Epithelial cell of prostate (primary cell): ENCODE results near the gene MXRA8.

Experiments
- DNase-seq: peaks from one replicate; pipeline ENCODE4 v3.0.0-alpha.2; 2011; ENCODE audit warnings: low read depth, low spot score
- H3K27ac ChIP-seq: fragments of 450-650 bp; 2 replicates; pipeline ENCODE4 v1.5.1; 2017; ENCODE audit warnings: mild to moderate bottlenecking

Gene MXRA8

DNA sequence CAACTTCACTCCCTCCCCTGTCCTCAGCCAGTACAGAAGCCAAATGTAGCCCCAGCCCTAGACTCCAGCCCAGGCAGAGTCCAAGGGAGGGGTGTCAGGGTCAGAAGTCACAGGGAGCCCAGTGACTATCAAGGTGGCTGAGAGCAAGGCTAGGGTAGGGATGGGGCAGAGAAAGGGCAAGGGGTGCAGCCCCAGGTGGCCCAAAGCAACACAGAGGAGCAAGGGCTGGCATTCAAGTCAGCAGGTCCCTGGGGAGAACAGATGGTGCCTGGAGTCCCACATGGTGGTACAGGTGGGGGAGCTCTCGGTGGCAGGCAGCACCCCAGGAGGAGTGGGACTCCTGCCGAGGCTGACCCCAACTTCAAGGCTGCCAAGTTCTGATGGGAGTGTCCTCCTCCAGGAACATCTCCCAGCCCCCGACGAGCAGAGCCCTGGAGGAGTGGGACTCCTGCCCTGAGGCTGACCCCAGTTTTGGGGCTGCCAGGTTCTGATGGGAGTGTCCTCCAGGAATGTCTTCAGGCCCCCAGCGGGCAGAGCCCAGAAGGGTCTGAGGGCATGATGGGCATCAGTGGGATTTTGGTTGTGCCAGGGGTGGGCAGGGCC lies 5.5 kb downstream of the MXRA8 start:
- H3K27ac ChIP-seq: no peak overlapping the region
- no peak for DNase-seq

DNA sequence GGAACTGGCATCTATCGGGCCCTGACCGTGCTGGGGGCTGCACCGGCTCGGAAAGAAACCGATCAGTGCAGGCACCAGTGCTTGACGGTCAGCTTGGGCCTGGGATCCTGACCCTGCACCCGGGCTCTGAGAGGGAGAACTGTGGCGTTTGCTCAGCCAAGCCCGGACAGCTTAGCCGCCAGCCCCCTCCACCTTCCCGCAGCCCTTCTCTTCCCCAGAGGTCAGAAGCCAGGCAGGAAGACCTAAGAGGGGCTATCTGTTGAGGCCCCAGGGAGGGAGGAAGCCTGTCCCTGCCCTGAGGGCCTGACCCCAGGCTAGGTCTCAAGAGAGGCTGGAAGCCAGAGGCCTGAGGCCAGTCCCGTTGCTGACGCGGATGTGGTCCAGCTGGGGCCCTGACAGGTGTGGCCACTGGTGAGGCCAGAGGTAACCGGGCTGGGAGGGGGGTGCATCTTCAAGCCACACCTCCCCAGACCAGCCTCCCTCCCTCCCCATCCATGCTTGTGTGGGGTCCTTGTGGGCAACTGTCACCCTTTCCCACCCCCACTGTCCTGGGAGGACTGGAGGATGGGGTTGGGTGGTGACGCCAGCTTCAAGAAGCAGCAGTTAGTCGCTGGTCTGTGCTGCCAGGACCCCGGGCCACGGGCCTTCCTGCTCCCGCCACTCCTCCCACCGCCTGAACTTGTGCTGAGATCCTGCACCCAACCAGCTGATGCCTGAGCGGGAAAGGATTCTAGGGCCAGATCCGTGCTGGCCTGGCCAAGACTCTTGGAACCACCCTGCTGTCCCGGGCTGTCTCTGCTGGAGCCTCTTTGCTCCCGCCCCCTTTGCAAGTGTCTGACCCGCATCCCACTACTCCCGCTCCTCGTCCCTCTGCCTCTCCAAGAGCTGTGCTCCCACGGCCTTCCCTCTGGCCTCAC lies 6.6 kb downstream of the MXRA8 start:
- H3K27ac ChIP-seq: no peak overlapping the region

DNA sequence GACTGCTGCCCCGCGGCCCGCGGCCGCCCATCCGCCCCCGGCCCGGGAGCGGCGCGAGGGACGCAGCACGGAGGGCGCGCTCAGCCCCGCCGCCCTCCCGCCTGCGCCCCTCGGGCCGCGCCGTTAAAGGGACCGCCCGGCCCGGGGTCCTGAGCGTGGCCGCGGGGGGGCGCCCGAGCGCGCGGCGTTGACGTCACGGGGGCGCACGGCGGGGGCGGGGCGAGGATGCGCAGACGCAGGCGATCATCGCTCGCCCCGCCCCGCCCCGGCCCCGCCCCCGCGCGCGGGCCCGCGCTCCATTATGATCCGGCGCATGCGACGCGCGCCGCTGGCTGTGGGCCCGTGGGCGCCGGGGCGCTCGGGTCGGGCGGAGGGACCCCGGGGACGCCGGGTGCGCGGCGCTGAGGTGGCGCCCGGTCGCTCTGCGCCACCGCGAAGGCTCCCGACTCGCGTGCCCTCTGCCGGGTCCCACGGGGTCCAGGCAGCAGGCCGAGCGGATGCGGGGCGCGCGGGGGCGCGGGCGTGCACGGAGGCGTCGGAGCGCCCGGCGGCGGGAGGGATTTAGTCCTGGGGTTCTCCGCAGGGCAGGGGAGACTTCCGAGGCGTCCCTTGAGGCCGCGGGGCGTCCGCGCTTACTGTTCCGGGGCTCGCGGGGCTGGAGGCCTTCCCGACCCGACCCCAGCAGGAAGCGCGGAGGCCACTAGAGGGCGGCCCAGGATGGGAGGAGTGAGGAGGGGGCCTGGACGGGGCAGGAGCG lies 8.9 kb downstream of the MXRA8 start, which contains the start of gene DVL1:
Gene DVL1, minus strand, starts transcription at position 163 of the 757 bp plus-strand sequence. CDS start 353 bp downstream, outside the sequence.
- peak within 1 kb of the TSS; percentile 98 for H3K27ac ChIP-seq
- no peak for DNase-seq

More for the DNA sequence above, 6.6 kb downstream of the MXRA8 start:
- no peak for DNase-seq

DNA sequence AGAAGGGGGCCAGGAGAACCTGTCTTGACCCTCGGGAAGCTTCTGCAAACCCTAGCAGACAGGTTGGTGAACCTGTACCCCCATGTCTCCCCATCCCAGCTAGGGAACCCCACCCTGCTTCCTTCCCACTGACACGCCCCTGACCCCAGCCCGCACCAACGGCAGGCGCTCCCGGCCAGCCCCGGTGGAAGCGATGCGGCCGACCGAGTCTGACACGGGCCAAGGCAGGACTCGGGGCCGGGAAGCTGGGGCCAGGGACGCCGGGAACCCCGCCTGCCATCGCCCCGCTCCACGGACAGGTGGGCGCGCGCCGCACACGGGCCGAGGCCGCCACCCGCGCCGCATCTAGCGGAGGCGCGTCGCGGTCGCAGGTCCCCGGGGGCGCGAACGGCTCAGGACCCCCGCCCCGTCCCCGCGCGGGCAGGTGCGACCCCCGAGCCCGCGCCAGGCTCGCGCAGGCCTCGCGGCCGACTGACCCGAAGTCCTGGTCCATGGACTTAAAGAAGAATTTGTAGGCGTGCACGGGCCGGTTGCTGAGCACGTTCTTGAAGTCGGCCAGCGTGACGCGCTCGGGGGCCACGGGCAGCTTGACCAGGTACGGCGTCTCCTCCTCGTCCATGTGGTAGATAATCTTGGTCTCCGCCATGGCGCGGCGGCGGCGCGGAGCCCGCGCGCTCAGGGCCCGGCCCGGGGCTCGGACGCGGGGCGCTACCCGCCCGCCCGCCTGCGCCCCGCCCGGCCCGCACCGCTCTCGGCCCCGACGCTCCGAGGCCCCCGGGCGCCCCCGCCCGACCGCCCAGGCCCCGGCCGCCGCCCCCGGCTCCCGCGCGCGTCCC lies 9.7 kb downstream of the MXRA8 start:
- DNase-seq: no peak
- peak overlapping the region; percentile 98 for H3K27ac ChIP-seq

DNA sequence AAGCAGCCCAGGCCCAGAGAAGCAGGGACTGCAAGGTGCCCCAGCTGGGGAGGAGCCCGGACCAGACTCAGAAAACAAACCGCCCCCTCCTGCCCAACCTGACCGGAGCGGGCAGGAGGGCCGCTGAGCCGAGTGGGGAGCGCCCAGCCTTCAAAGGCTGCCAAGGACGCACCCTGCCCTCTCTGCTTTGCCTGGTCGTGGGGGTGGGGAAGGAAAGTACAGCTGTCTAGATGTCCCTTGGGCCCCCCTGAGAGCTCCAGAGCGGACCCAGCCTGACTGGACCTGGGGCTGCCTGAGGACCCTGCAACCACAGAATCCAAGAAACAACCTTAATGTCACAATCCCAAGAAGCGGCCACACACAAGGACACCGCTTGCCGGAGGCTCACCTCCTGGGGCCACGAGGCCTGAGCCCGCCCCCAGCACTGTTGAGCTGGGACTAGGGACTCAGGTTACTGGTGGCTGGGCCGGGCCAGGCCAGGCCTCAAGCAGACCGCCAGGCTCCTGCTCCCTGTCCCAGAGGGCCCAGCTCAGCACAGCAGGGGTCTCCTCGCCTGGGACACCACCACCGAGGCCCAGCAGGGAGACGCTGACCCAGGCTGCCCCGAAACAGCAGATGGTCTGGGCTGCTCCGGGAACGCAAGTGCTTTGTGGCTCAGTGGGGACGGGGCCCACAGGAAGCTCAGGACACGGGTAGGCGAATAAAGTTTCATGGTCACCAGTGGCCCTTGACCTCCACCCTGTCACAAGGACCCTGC lies 10.5 kb downstream of the MXRA8 start:
- DNase-seq: no peak
- peak overlapping the region; percentile 98 for H3K27ac ChIP-seq

DNA sequence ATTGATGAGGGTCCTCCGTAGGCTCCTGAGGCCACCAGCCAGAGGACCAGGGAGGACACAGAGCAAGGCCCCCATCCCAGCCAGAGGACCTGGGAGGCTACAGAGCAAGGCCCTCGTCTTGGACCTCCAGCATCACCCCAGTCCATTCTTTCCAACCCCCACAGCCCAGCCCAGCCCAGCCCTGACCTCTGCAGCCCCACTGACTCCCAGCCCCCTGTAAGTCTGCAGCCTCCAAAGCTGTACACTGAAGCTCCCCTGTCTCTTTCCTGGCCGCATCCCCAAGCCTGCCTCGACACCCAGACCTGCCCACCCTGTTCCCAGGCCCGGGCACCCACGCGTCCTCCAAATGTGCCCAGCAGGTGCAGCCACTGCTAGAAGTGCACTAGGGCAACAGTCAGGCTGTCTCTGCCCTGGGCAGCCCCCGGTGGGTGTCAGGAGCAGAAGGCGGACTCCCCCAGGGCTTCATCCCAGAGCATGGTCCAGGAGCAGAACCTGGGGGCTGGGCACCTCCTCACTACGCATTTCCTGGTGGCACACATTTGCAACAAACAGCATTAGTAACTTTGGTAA lies 11.2 kb downstream of the MXRA8 start:
- peak overlapping the region; percentile 98 for H3K27ac ChIP-seq
- DNase-seq: no peak

DNA sequence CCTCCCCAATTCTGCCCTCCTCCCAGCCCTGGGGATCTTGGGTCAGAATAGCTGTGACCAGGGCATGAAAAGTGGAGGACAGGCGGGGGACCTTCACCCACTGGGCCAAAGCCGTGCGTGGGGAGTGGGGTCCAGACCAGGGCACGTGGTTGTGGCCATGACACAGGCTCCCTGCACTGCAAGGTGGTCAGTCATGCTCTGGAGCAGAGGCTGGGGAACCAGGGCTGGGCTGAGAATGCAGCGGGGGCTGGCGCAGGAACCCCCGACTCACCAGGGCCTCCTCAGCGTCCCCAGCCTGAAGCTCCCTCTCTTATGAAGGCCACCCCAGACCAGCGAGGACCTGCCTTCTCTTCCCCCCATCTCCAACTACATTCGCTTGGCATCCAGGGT lies 11.9 kb downstream of the MXRA8 start:
- DNase-seq: no peak
- H3K27ac ChIP-seq: peak overlapping the region; percentile 98

DNA sequence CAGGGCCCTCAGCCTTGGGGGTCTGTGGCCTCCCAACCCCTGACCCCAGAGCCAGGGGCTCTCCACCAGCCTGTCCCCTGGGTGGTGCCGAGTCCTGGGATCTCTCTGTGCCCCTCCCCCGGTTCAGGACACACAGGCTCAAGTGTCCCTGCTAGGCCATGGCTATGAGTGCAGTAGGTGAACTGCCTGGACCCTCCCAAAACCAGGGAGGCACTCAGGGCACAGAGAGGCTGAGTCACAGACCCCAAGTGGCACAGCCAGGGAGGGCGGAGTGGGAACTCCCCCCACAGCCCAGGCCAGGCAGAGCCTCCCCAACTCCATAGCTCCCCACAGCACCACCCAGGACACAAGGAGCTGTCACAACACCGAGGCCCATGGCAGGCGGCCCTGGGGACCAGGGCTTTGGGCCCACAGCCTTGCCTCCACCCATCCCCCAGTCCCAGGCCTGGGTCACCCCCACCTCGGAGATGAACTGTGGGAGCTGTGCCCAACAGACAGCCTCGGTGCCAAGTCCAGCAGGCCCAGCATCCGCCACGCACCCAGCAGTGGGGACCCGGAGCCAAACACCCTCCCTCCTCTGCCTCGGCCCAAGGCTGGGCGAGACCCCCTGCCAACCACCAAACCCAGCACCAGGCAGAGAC lies 12.4 kb downstream of the MXRA8 start:
- peak overlapping the region; percentile 98 for H3K27ac ChIP-seq
- no peak for DNase-seq

DNA sequence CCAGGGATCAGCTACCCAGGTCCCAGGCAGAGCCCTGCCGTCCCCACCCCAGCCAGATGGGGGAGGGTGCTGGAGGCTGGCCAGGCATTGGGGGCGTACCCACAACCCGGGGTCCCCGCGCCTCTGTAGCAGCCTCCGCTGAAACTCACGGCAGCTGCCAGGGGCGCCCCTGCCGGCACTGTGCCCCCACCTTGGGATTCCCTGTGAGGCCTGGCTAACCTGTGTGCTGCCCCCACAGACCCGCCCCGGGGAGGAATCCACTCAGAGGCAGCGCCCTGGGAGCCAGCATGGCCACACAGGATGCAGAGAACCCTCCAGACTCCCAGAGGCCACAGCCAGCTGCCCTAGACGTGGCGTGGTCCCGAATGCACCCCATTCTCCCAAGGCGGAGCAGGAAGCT lies 13.0 kb downstream of the MXRA8 start:
- H3K27ac ChIP-seq: peak overlapping the region; percentile 98
- no peak for DNase-seq

DNA sequence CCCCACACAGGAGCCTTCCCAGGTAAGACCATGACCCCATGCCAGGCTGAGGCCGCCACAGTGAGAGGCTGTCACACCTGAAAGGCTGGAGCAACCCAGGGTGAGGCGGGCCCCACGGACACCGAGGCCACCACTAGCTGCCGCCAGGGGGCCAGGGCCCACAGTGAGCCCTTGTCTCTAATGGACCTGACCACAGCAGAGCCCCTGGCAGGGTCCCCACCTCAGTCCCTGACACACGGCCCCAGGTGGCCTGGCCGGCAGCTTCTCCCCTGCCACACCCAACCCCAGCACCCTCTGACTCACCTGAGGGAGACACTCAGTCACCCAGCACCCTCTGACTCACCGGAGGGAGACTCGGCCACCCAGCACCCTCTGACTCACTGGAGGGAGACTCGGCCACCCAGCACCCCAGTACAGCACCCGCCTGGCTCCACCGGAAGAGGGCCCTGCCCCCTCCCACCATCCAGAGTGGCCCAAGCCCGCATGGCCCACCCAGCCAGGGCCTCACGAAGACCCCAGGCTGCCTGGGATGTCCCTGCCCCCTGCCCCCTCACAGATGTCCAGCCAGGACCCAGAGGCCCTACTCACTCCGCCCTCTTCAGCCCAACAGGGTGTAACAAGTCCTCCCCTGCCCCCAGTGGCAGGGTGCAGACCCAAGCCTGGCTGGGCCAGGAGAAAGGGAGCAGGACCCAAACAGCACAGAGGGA lies 13.5 kb downstream of the MXRA8 start:
- peak overlapping the region; percentile 98 for H3K27ac ChIP-seq
- peak; percentile 78 for DNase-seq

DNA sequence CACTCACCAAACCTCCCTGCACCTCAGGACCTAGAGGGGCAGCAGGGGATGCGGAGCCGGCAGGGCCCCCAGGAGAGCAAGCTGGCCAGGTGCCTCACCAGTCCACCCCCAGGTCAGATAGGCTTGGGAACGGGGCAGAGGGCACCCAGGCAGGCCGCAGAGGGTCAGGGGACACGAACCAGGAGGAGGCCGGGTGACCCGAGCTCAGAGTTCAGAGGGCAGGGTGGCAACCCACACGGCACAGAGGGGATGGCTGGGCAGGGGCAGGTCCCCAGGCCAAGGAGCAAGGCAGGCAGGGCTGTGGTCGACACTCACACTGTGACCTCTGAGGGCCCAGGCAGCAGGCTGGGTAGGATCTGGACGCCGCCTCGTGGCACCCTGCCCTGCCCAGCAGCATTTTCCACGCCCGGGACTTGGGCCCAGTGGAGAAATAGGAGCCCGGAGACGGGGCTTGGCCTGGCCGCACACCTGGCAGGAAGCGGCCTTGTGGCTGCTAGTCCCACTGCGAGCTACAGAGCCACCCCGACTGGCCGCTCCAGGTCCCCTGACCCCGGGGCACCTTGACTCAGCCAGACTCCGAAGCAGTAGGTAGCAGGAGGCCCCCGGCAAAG lies 14.4 kb downstream of the MXRA8 start:
- DNase-seq: no peak
- peak overlapping the region; percentile 98 for H3K27ac ChIP-seq

DNA sequence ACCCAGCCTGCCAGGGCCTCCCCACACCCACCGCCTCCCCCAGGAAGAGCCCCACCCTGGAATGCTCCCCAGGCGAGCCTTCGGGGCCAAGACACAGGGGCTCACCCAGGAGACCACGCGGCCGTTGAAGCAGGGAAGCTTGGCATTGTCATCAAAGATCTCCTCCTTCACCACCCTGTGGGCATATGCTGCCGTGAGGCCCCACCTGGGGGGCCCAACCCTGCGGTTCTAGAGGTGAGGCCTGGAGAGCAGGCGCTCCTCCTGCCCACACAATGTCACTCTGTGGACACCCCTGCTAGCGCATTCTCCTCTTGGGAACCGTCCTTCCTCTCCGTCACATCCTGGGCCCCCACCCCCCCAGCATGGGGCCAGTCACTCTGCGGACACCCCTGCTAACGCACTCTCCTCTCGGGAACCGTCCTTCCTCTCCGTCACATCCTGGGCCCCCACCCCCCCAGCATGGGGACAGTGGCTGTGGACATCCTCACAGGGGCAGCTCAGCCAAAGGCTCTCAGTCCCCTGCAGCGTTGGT lies 15.7 kb downstream of the MXRA8 start:
- H3K27ac ChIP-seq: peak overlapping the region; percentile 98
- no peak for DNase-seq

DNA sequence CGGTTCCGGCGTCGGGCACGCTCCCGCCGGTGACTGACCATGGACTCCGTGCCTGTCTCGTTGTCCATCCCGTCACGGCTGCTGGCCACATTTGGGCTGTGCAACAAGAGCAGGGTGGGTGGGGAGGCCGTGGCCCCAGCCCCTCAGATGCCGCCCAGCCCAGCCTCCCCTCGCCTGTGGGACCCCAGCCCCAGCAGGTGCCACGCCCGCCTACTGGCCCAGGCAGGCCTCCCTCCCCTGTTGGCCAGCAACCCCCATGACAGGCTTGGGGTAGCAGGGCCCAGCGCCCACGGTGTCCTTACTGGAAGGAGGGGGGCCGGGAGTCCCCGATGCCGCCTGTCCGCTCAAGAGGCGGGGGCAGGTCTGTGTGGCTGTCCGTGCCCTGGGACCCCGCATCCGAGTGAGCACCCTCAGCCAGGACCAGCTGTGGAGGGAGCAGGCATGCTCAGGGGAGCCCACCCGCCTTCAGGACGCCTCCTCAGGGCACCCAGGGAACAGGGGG lies 16.2 kb downstream of the MXRA8 start:
- DNase-seq: no peak
- H3K27ac ChIP-seq: peak overlapping the region; percentile 5

DNA sequence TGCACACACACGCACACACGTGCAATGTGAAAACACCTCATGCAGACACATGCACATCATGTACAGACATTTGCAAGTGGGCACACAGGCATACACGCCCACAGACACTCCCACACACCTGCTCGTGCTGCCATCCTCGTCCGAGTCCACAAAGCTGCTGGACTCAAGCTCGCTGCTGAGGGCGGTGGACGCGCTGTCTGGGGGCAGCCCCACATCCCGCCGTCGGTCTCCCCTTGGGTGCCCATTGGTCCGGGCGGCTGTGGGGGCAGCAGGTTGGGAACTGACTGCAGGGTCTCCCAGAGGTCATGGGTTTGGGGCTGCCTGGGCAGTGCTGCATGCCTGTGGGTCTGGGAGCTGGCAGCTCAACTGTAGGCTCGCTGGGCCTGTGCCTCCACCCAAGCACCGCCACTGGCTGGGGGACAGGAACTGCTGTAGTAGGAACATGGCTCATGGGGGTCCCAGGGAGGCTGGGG lies 16.8 kb downstream of the MXRA8 start:
- no peak overlapping the region for H3K27ac ChIP-seq
- DNase-seq: no peak

DNA sequence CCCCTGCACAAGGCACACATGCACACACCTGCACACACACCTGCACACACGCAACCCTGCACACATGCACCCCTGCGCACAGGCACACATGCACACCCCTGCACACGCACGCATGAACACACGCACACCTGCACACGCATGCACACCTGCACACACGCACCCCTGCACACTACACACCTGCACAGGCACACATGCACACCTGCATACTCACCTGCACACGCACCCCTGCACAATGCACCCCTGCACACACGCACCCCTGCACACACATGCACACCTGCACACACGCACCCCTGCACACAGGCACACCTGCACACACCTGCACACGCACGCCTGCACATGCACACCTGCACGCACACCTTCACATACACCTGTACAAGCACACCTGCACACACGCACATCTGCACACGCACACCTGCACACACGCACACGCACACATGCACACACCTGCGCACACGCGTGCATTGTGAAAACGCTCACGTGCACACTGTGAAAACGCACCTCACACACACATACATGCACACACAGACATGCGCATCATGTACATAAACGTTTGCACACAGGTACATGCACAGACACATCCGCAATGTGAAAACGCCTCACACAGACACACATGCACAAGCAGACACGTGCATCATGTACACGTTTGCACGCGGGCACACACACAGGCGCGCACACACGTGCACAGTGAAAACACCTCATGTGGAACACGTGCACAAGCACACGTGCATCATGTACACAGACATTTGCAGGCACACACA lies 17.4 kb downstream of the MXRA8 start:
- H3K27ac ChIP-seq: no peak overlapping the region

DNA sequence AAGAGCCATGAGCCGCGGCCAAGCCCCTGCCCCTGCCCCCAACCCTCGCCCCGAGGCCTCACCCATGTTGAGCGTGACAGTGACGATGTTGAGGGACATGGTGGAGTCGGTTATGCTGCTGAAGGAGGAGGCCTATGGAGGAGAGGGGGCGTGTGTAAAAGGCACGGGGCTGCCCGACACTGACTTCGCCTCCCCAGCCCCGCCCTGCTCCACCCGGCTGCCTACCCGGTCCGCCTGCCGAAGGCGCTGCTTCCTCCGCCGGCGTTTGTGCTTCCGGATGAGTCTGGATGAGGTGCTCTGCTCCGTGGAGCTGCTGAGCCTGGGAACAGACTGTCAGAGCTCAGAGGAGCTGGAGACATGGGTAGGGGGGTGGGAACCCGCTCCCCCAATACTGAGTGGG lies 18.2 kb downstream of the MXRA8 start:
- no peak for DNase-seq
- H3K27ac ChIP-seq: no peak overlapping the region

More for the DNA sequence above, 17.4 kb downstream of the MXRA8 start:
- no peak for DNase-seq
